AG04449 (cell line): Measurements from ENCODE around the gene UNC79.

Experiments used
- CTCF ChIA-PET: fragments of 350-600 bp; formaldehyde crosslinking; extraction: SDS; loops from one replicate; lab custom pipeline; 2021; ENCODE audit warnings: antibody characterized with exemption; lab: Yijun Ruan, JAX
- POLR2A ChIA-PET: fragments of 400-600, 350-600 bp; formaldehyde crosslinking; extraction: SDS; loops from one replicate; lab custom pipeline; 2020; ENCODE audit warnings: antibody characterized with exemption, inconsistent platforms; lab: Yijun Ruan, JAX
- DNase-seq: peaks from one replicate; pipeline ENCODE4 v3.0.0-alpha.2; 2010; ENCODE audit warnings: low read depth, low spot score
- H3K4me3 ChIP-seq: 2 replicates; pipeline ENCODE4 v1.5.1; 2011; ENCODE audit warnings: low read depth, mild to moderate bottlenecking, control low read depth, low read length
- TF ChIP-seq, protein P1 (sequence below): IDR thresholded peaks from one replicate; pipeline ENCODE4 v1.5.1; 2011; ENCODE audit warnings: mild to moderate bottlenecking, moderate library complexity, low read length, control low read depth, inconsistent platforms; ENCODE audit not compliant: insufficient read depth; ENCODE audit errors: missing control alignments

Gene UNC79

DNA sequence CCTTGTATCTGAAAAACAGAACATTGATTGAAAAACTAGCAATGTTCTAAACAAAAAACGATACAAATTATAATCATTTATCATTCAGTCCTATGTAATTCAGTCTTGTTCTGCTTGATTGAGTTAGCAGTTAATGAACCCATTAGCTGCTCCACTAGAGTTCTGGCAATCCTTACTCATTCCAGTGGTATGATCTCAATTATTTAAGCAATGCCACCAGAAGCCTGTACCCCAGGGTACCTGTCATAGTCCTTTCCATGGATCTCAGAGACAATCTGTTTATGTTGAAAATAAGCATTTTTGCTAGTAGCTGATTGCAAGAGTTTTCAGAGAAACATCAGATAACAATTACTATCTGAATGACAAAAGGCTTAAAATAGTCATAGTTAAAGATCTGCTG is 115.9 kb downstream of the UNC79 start:
- ChIA-PET CTCF (interaction anchor here (0.9 to 1.0 kb wide), 2 partner anchors 339 to 433 kb away, joined by 4 read pairs; partner anchors contain the start of genes GON7 and UBR7), POLR2A (no interaction called here)
- TF ChIP-seq, protein P1, sequence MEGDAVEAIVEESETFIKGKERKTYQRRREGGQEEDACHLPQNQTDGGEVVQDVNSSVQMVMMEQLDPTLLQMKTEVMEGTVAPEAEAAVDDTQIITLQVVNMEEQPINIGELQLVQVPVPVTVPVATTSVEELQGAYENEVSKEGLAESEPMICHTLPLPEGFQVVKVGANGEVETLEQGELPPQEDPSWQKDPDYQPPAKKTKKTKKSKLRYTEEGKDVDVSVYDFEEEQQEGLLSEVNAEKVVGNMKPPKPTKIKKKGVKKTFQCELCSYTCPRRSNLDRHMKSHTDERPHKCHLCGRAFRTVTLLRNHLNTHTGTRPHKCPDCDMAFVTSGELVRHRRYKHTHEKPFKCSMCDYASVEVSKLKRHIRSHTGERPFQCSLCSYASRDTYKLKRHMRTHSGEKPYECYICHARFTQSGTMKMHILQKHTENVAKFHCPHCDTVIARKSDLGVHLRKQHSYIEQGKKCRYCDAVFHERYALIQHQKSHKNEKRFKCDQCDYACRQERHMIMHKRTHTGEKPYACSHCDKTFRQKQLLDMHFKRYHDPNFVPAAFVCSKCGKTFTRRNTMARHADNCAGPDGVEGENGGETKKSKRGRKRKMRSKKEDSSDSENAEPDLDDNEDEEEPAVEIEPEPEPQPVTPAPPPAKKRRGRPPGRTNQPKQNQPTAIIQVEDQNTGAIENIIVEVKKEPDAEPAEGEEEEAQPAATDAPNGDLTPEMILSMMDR: no peak
- no peak overlapping the region for H3K4me3 ChIP-seq
- no peak for DNase-seq

DNA sequence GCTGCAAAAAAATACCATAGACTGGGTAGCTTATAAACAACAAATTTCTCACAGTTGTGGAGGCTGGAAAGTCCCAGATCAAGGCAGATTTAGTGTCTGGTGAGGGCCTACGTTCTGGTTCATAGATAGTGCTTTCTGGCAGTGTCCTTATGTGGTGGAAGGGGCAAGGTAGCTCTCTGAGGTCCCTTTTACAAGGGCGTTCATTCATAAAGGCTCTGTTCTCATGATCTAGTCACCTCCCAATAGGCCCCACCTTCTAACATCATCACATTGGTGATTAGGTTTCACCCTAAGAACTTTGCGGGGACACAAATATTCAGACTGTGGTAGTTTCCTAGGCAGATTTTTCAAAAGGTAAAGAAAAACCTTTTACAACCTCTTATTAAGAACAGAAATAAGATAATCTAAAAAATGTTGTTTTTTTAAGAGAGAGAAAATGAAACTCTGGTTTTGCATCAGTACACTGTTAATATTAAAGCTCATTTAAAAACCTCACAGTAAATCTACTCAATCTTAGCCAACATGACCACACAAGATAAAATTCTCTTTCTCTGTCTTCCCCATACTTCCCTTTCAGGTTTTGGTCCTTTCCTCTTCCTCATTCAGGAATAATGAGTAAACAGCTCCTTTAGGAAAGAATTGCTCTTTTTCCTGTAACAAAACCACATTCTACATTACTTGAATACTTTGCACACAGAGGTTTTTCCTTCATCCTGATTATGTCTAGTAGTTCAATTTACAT is 117.5 kb downstream of the UNC79 start:
- TF ChIP-seq, protein P1: no peak
- DNase-seq: no peak
- H3K4me3 ChIP-seq: no peak overlapping the region
- ChIA-PET POLR2A (no interaction called here), CTCF (interaction anchor here (1.3 kb wide), 1 partner anchor 341 kb away, joined by 4 read pairs; the partner anchor contains the start of genes GON7 and UBR7)

DNA sequence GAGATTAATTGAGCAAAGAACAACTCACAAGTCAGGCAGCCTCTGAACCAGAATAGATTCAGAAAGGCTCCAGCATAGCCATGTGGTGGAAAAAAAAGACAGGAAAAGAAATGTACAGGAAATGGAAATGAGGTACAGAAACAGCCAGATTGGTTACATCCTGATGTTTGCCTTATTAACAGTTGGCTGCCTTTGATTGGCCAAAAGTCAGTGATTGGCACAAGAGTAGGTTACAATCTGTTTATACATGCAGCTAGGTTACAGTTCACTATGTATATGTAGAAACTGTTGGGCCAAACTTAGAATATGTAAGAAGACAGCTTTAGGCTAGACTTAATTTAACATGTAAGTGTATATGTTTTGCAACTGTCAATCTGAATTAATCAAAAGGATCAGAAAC is 118.9 kb downstream of the UNC79 start:
- CTCF ChIA-PET: interaction anchor here (1.0 kb wide), 1 partner anchor 342 kb away, joined by 4 read pairs; no protein-coding TSS in a partner anchor
- DNase-seq: no peak
- no peak overlapping the region for H3K4me3 ChIP-seq

DNA sequence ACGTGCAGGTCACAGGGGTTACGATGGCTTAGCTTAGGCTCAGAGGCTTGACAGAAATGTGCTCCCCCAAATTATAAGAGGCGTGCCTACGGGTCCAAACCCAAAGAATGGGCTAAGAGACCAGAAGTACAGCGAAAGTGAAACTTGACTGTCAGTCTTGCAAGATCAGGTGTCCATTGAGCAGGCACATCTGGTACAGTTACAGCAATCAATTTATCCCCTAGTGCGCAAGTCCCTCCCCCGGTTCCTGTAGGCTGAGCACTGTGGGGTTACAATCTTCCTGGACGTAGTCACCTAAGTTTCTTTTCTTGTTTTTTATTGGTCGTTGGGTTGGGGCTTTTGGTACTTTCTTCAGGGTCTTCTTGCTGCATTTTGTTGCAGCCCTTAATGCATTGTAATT is 134.2 kb downstream of the UNC79 start:
- ChIA-PET POLR2A (no interaction called here), CTCF (no interaction called here)
- no peak for DNase-seq
- TF ChIP-seq, protein P1: no peak
- no peak overlapping the region for H3K4me3 ChIP-seq

More for the DNA sequence above, 118.9 kb downstream of the UNC79 start:
- POLR2A ChIA-PET: no interaction called here
- TF ChIP-seq, protein P1: no peak

DNA sequence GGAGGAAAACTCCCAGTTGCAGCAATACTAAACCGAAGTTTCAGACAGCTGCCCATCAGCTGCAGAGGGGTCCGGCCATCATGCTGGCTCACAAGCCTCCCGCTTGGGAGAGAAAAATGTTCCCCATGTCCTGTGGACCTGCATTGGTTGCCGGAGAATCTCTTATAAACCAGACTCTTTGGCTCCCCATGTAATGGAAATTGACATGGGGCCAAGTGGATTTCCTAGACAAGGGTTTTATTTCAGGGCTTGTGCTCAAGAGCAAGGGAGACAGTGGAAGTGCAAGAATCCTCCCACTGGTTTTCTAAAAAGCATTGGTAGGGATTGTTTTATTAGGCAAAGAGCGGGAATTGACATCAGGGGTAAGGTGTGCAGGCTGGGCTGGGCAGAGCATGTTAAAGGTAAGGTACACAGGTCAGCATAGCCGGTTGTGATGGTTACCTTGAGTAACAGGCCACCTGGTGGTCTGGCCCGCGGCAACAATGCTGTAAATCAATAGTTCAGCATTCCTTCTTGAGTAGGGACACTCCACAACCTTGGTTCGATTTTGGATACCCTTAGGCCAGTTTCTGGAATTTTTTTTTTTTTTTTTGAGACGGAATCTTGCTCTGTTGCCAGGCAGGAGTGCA is 135.4 kb downstream of the UNC79 start:
- no peak for DNase-seq
- TF ChIP-seq, protein P1: no peak
- POLR2A ChIA-PET: no interaction called here
- H3K4me3 ChIP-seq: no peak overlapping the region
- CTCF ChIA-PET: no interaction called here

DNA sequence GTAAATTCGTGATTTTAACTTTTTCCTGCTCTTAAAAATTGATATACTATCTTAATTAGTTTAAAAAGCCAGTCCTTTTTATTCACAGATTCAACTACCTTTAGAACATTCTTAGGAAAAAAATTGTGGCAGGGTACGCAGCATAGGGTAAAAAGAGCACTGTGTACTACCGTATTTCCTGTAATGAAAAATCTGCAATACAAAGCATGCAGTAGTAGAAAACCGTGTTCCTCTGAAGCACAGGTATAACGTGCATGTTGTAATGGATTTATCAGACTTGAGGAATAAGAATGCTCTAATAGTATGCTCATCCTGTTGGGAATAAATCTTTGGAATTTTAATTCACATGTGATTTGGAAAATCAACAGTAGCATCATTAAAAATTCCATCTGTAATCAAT is 140.5 kb downstream of the UNC79 start:
- POLR2A ChIA-PET: no interaction called here
- no peak for DNase-seq
- CTCF ChIA-PET: no interaction called here
- TF ChIP-seq, protein P1: no peak
- no peak overlapping the region for H3K4me3 ChIP-seq
